CD4-positive, alpha-beta T cell treated with Interleukin-15 for 1 hour (primary cell): ENCODE results near the gene ENG.
A peak's percentile ranks its signal among the peaks of the same experiment; 100 is the strongest.

Experiments
- DNase-seq: peaks from one replicate; pipeline ENCODE4 v3.0.0-alpha.2; 2020

Gene ENG

GRCh38 chr9:127789179-127789578 lies 65.3 kb downstream of the ENG start:
- no peak for DNase-seq

GRCh38 chr9:127788337-127789011 lies 66.0 kb downstream of the ENG start:
- DNase-seq: no peak

- DNase-seq: no peak
Observed at GRCh38 chr9:127786773-127787104, 67.7 kb downstream of the ENG start.

GRCh38 chr9:127785933-127786772 lies 68.3 kb downstream of the ENG start, which contains the start of gene CDK9:
TSS of gene CDK9 (plus strand) at chr9:127786034. CDS start at chr9:127786149, 115 bp downstream.
- DNase-seq: peak; percentile 92

- peak; percentile 89 for DNase-seq
Observed at GRCh38 chr9:127785023-127785932, 69.2 kb downstream of the ENG start.

GRCh38 chr9:127783111-127784008 lies 71.1 kb downstream of the ENG start:
- DNase-seq: peak; percentile 90

GRCh38 chr9:127781806-127782205 lies 72.7 kb downstream of the ENG start:
- no peak for DNase-seq

- DNase-seq: peak; percentile 71
Observed at GRCh38 chr9:127780909-127781308, 73.5 kb downstream of the ENG start.

GRCh38 chr9:127780126-127780885 lies 74.2 kb downstream of the ENG start:
- DNase-seq: no peak

GRCh38 chr9:127779136-127779981 lies 75.1 kb downstream of the ENG start:
- DNase-seq: peak; percentile 75

- peak; percentile 73 for DNase-seq
Observed at GRCh38 chr9:127778280-127779135, 76.0 kb downstream of the ENG start, which contains the start of gene SH2D3C. TSS of gene SH2D3C (minus strand) at chr9:127778666. CDS start at chr9:127778627, 39 bp downstream.

GRCh38 chr9:127777368-127777980 lies 77.0 kb downstream of the ENG start:
- DNase-seq: no peak

GRCh38 chr9:127776924-127777289 lies 77.6 kb downstream of the ENG start:
- DNase-seq: no peak

- peak; percentile 86 for DNase-seq
Observed at GRCh38 chr9:127776195-127776923, 78.1 kb downstream of the ENG start.

GRCh38 chr9:127773981-127774380 lies 80.5 kb downstream of the ENG start:
- no peak for DNase-seq

GRCh38 chr9:127773272-127773671 lies 81.2 kb downstream of the ENG start:
- DNase-seq: no peak

- no peak for DNase-seq
Observed at GRCh38 chr9:127772603-127773002, 81.9 kb downstream of the ENG start.

- DNase-seq: no peak
Observed at GRCh38 chr9:127771570-127772189, 82.8 kb downstream of the ENG start.
